Measurements from ENCODE around the gene ISOC1. TPM values are rescaled to one million over a fixed set of nuclear protein-coding genes. Genes with fewer than 3 reads are reported as not detected.

Gene ISOC1
- total RNA-seq, 4 donors from 2014 or later = 18.1 to 45.1 (median 26.2) TPM

DNA sequence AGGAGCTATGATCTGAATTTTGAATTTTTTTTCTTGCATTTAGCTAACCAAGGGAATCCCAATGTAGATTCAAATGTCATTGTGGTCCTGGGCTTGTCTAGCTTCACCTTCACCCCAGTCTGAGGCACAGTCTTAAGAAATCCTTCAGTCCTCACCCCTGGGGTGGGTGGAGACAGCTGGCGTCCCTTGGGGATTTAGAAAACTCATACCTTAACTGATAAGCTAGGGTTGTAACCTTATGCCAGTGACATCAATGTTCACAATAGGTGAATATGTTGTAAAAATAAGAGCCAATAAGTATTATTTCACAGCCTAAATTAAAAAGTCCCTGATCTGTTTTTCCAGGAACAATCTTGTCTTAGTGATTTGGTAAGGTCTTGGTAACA, 4.6 kb downstream of the ISOC1 start:
- DNase-seq = no peak
- no peak for TF ChIP-seq POLR2A (IDR thresholded peaks at IDR 0.05)
- TF ChIP-seq, protein P1, sequence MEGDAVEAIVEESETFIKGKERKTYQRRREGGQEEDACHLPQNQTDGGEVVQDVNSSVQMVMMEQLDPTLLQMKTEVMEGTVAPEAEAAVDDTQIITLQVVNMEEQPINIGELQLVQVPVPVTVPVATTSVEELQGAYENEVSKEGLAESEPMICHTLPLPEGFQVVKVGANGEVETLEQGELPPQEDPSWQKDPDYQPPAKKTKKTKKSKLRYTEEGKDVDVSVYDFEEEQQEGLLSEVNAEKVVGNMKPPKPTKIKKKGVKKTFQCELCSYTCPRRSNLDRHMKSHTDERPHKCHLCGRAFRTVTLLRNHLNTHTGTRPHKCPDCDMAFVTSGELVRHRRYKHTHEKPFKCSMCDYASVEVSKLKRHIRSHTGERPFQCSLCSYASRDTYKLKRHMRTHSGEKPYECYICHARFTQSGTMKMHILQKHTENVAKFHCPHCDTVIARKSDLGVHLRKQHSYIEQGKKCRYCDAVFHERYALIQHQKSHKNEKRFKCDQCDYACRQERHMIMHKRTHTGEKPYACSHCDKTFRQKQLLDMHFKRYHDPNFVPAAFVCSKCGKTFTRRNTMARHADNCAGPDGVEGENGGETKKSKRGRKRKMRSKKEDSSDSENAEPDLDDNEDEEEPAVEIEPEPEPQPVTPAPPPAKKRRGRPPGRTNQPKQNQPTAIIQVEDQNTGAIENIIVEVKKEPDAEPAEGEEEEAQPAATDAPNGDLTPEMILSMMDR (IDR thresholded peaks at IDR 0.05) = no peak
- WGBS, 2 donors = 29 to 97% methylated on average over 1 of the region's 1 CpG
- Histone ChIP-seq H3K36me3 (no peaks in the 10 kb centered on the region), H3K4me1 (peaks cover 3 to 6% of the 10 kb centered on the region in 2 donors), H3K4me3 (replicated peaks in 1 of 3) (no peak overlapping the region), H3K27me3 (no peaks in the 10 kb centered on the region), H3K9me3 (no peaks in the 10 kb centered on the region), H3K27ac (no peak overlapping the region)
- intact Hi-C loops (cut with DNase I) = no loop called here

DNA sequence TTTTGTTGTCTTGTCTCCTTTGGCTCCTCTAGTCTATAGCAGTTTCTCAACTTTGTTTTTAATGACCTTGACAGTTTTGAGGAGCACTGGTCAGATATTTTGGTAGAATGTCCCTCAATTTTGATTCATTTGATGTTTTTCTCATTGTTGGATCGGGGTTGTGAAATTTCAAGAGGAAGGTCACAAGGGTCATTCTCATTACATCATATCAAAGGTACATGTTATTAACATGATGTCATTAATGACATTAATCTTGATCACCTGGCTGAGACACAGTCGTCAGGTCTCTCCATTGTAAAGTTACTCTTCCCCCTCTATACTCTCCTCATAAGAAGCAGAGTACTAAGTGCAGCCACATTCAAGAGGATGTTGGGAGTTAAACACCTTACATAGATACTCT, 7.2 kb downstream of the ISOC1 start:
- TF ChIP-seq POLR2A (IDR thresholded peaks at IDR 0.05) = no peak
- no peak overlapping the region for H3K4me3 ChIP-seq (replicated peaks in 1 of 3)
- intact Hi-C loops (cut with DNase I) = no loop called here
- no peak overlapping the region for H3K27ac ChIP-seq
- H3K27me3 ChIP-seq = no peaks in the 10 kb centered on the region
- H3K36me3 ChIP-seq = no peaks in the 10 kb centered on the region
- no peak for DNase-seq
- 93 to 99% methylated on average over 2 of the region's 2 CpGs for WGBS, 2 donors
- no peaks in the 10 kb centered on the region for H3K9me3 ChIP-seq
- H3K4me1 ChIP-seq = no peaks in the 10 kb centered on the region

DNA sequence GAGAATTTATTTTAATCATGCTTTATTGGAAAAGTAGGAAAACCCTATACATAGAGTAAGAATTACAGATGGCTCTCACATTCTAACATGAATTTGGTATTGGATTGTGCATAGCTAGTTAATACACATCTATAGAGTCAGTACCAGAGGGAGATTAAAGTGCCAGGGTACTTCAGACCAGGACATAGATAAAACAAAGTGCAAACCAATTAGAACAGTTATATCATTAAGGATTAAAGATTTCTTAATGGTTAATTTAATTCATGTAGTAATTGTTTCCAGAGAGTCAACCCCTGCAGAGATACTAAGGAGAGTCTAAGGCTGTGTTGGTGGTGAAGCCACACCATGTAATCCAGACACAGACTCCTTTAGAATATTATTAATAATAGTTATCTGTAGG, 8.8 kb downstream of the ISOC1 start:
- H3K4me1 ChIP-seq = no peaks in the 10 kb centered on the region
- no peak overlapping the region for H3K27ac ChIP-seq
- no peaks in the 10 kb centered on the region for H3K27me3 ChIP-seq
- DNase-seq = no peak
- intact Hi-C loops (cut with DNase I) = no loop called here
- no peak for TF ChIP-seq POLR2A (IDR thresholded peaks at IDR 0.05)
- TF ChIP-seq, protein P1 (IDR thresholded peaks at IDR 0.05) = no peak
- H3K4me3 ChIP-seq (replicated peaks in 1 of 3) = no peak overlapping the region
- H3K36me3 ChIP-seq = no peaks in the 10 kb centered on the region
- H3K9me3 ChIP-seq = no peaks in the 10 kb centered on the region

DNA sequence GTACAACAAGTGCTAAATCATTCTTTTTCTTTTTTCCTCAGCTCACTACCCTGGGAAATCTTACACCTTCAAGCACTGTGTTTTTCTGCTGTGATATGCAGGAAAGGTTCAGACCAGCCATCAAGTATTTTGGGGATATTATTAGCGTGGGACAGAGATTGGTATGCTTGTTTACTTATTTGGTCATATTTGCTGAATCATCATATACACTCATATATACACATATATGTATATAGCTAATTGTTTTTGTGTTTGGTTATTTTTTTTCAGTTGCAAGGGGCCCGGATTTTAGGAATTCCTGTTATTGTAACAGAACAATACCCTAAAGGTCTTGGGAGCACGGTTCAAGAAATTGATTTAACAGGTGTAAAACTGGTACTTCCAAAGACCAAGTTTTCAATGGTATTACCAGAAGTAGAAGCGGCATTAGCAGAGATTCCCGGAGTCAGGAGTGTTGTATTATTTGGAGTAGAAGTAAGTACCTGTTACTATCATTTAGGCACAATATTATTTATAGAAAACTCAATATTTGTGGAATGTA, 10.4 kb downstream of the ISOC1 start:
- Histone ChIP-seq H3K9me3 (no peaks in the 10 kb centered on the region), H3K27me3 (no peaks in the 10 kb centered on the region), H3K27ac (no peak overlapping the region), H3K36me3 (no peaks in the 10 kb centered on the region), H3K4me3 (replicated peaks in 1 of 3) (no peak overlapping the region), H3K4me1 (no peaks in the 10 kb centered on the region)
- TF ChIP-seq, protein P1 (IDR thresholded peaks at IDR 0.05) = no peak
- TF ChIP-seq POLR2A (IDR thresholded peaks at IDR 0.05) = no peak
- no peak for DNase-seq
- WGBS, 2 donors = 96 to 97% methylated on average over 5 of the region's 5 CpGs
- intact Hi-C loops (cut with DNase I) = no loop called here

DNA sequence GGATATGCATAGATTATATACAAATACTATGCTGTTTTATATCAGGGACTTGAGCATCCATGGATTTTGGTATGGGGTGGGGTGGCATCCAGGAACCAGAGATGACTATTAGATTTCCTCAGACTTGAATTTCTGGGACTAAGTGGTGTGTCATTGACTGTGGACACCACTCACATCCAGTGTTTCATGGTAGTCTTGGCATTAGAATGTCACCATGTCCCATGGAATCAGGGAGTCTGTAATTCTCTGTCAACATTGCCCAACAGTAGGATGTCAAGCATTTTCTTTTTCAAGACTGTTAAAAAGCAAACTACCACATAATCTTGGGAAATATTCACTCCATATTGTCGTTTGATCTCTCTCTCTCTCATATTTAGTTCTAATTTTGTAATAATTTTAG, 13.1 kb downstream of the ISOC1 start:
- 96 to 98% methylated on average over 1 of the region's 1 CpG for WGBS, 2 donors
- Histone ChIP-seq H3K36me3 (no peaks in the 10 kb centered on the region), H3K4me1 (no peaks in the 10 kb centered on the region), H3K4me3 (replicated peaks in 1 of 3) (no peak overlapping the region), H3K9me3 (no peaks in the 10 kb centered on the region), H3K27me3 (no peaks in the 10 kb centered on the region), H3K27ac (no peak overlapping the region)
- TF ChIP-seq, protein P1 (IDR thresholded peaks at IDR 0.05) = no peak
- no peak for TF ChIP-seq POLR2A (IDR thresholded peaks at IDR 0.05)
- intact Hi-C loops (cut with DNase I) = no loop called here
- DNase-seq = no peak

DNA sequence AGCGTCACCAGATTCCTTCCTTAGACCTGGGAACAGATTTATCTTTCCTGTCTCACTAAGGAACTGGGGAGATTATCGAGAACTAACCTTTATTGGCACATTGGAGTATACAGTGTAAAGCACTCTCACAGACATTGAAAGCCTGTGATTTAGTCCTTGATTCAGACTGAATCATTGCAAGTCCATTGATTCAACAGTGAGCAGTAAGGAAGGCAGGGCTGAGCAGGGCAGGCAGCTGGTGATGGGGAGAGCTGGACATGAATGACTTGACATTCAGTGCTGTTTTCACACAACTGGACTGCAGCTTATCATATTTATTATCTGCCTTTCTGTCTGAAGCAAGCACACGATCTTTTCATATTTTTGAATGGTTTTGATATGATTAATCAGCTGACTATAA, 16.2 kb downstream of the ISOC1 start:
- 86 to 96% methylated on average over 3 of the region's 3 CpGs for WGBS, 2 donors
- Histone ChIP-seq H3K27ac (no peak overlapping the region), H3K4me1 (no peaks in the 10 kb centered on the region), H3K4me3 (replicated peaks in 1 of 3) (no peak overlapping the region), H3K27me3 (no peaks in the 10 kb centered on the region), H3K36me3 (no peaks in the 10 kb centered on the region), H3K9me3 (no peaks in the 10 kb centered on the region)
- intact Hi-C loops (cut with DNase I) = no loop called here
- TF ChIP-seq, protein P1 (IDR thresholded peaks at IDR 0.05) = no peak
- TF ChIP-seq POLR2A (IDR thresholded peaks at IDR 0.05) = no peak
- DNase-seq = no peak
